Panc1 (cell line): Measurements from ENCODE around the gene TMEM184A.

Experiments used
- CTCF ChIP-seq: fragments of 450-650 bp; IDR thresholded peaks from 2 replicates; pipeline ENCODE4 v1.5.1; 2017; ENCODE audit warnings: mild to moderate bottlenecking
- POLR2AphosphoS5 ChIP-seq: IDR thresholded peaks from 2 replicates; pipeline ENCODE4 v1.6.1; 2012; ENCODE audit warnings: mild to moderate bottlenecking, low read depth, low read length, moderate library complexity
- REST ChIP-seq, 2 experiments: IDR thresholded peaks; 2 replicates each; pipeline ENCODE4 v1.6.1; 2011 to 2012; ENCODE audit warnings: low read depth in 2 of 2, control low read depth in 1 of 2, low read length in 1 of 2, mild to moderate bottlenecking in 1 of 2, moderate library complexity in 1 of 2; ENCODE audit not compliant: insufficient read depth in 1 of 2

GRCh38 chr7:1493571-1493970 is 62.4 kb downstream of the TMEM184A start:
- TF ChIP-seq CTCF (no peak), REST (IDR thresholded peaks at IDR 0.05; ENCODE audit: insufficient read depth in 1 of 2, low read depth in 2 of 2, low read length in 1 of 2) (no peak), POLR2AphosphoS5 (no peak)
